Fibroblast of gingiva (primary cell): Measurements from ENCODE around the gene TXNL4A.

Experiments used
- DNase-seq: peaks from one replicate; pipeline ENCODE4 v3.0.0-alpha.2; 2011; ENCODE audit warnings: low read depth

TXNL4A gene

GRCh38 chr18:79991494-79991893 lies 3.1 kb upstream of the TXNL4A start:
- DNase-seq: no peak

DNA sequence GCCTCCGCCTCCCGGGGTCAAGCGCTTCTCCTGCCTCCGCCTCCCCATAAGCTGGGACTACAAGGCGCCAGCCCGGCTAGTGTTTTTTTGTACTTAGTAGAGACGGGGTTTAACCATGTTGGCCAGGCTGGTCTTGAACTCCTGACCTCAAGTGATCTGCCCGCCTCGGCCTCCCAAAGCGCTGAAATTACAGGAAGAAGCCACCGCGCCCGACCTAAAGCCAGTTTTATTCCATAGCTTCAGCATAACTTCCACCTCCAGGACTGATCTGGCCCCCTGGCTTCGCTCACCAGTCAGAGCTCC lies 783 bp upstream of the TXNL4A start:
- no peak for DNase-seq

- DNase-seq: peak; percentile 22
These were observed 302 bp downstream of the TXNL4A start for GRCh38 chr18:79988071-79988450.

DNA sequence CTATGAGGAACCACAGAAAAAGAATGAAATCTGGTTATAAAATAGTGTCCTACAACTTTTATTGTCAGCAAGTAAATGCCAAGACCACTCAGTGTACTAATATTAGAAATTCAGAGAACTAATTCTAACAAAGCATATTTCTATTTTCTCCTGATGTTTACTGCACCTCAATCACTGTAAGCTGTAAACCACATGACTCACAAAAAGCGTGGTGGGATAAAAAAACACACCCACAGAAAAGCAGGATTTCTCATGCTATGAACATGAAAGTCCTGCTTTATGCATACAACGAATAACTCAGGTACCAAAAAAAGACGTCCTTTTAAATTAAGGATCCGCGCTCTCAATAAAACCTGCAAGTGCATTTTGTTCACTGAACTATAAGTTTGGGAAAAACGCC lies 797 bp downstream of the TXNL4A start:
- no peak for DNase-seq

GRCh38 chr18:79986726-79987125 lies 1.6 kb downstream of the TXNL4A start:
- no peak for DNase-seq

DNA sequence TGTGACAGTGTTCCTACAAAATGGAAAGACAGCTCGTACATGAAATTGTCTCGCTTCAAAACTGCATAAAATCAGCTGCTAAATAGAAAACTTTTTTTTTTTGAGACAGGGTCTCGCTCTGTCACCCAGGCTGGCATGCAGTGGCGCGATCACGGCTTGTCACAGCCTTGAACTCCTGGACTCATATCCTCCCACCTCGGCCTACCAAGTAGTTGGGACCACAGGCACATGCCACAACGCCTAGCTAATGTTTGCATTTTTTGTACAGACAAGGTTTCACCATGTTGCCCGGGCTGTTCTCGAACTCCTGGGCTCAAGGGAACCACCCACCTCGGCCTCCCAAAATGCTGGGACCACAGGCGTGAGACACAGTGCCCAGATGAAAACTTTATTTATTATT lies 3.2 kb downstream of the TXNL4A start:
- no peak for DNase-seq

GRCh38 chr18:79983793-79984192 lies 4.6 kb downstream of the TXNL4A start:
- no peak for DNase-seq

DNA sequence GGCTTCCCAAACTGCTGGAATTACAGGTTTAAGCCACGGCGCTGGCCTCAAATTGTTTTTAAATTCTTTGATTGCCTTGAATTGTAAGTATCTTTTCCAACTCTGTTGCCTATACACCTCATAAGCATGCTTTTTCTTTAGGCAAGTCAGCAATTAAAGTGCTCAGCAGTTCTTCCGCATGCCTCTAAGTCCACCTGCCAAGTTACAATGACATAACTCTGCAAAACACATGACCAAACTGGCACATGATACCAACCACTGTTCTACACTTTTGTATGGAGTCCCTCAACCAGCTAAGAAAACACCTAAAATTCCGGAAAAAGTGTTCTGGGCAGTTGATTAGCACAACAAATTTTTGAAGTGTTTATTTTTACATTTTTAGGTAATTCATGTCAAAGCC lies 5.1 kb downstream of the TXNL4A start:
- DNase-seq: no peak

- DNase-seq: peak; percentile 32
These were observed 5.6 kb downstream of the TXNL4A start for GRCh38 chr18:79982736-79983135.

DNA sequence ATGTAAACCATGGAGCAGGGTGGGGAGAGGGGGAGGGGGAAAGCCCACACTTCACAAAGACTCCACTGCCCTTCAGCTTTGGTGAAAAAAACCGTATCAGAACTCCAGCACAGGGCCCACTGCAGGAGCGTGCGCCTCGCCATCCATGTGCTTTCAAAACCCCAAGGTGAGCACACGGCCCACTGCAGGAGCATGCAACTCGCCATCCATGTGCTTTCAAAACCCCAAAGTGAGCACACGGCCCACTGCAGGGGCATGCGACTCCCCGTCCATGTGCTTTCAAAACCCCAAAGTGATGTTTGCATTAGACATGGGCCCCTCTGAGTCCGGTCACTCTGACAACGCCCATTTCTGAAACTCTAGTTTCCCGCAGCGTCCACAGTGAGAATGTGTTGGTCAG lies 7.8 kb downstream of the TXNL4A start:
- DNase-seq: no peak

DNA sequence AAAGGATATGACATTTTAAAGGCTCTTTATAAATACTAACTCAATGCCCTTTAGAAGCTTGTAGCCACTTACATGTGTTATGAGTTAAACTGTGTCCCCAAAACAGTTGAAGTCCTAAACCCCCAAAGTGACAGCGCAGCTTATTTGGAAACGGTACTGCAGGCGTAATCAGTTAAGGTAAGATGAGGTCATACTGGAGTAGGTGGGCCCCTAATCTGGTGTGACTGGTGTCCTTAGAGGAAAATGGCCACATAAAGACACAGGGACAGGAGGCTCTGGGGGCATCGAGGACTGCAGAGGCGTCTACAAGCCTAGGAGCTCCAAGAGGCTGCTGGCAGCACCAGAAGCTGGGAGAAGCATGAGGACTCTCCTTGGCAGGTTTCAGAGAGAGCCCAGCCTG lies 8.5 kb downstream of the TXNL4A start:
- DNase-seq: no peak

GRCh38 chr18:79975985-79976680 lies 12.2 kb downstream of the TXNL4A start:
- DNase-seq: no peak

- DNase-seq: no peak
These were observed 13.3 kb downstream of the TXNL4A start for GRCh38 chr18:79975043-79975442.

DNA sequence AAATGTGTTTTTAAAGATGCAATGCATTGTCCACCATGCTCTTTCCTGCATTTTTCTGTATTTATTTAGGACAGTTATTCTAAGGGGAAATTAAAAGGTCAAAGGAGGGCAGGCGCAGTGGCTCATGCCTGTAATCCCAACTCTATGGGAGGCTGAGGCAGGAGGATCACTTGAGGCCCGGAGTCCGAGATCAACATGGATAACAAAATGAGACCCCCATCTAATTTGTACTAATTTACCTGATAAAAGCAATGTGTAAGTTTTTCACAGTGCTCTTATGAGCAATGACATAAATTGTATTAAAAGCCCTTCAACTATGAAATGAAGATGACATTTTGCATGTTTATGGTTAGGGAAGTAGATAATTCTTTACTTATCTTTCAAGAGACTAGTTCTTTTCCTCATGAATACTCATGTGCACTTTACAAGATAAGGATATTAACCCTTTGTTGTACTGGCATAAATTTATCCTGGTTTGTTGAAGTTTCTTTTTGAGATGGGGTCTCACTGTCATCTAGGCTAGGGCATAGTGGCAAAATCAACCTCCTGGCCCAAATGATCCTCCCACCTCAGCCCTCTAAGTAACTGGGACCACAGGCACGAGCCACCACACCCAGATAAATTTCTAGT lies 14.2 kb downstream of the TXNL4A start:
- no peak for DNase-seq

DNA sequence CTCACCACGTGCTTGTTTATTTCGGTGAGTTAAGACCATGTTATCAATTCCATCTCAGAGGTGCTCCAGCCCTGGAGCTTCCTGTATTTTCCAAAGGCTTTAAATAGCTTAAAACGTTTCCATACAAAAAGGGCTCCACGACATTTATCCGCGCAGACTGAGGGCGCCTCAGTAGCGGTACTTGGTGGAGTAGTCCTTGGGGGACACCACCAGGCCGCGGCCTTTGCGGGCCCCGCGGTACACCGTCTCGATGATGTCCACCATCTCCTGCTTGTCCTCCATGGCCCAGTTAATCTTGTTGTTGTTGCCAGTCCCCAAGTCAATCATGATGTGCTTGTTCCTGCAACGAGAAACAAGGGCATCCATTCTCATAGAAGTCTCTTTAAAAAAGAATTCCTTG lies 14.8 kb downstream of the TXNL4A start:
- no peak for DNase-seq

DNA sequence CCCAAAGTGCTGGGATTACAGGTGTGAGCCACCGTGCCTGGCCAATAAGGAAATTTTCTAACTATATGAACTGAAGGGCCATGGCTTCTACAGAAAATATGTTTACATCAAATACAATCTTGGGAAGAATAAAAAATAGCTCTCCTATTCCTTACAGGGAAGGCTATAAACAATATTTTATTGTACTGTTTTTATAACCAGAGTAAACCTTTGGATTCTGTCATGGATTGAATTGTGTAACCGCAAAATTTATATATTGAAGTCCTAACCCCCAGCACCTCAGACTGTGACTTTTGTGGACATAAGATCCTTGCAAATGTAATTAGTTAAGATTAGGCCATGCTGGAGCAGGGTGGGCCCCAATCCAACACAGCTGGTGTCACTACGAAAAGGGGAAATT lies 15.6 kb downstream of the TXNL4A start:
- DNase-seq: no peak

DNA sequence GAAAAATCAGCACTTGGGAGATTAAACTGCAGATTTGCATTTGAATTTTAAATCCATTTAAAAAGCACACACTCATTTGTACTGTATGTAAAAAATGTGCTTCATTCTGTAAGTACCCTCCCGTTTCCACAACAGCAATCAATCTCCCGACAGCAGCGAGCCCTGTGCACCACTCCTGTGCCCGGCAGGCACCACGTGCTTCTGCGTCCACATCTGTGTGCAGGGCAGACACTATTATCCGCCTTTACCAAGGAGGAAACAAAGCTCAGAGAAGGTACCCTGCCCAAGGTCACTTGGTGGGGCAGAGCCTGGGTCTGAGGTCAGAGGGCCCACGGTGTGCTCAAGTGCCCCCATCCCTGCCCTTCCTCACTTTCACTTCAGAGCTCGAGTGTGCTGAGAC lies 16.4 kb downstream of the TXNL4A start:
- no peak for DNase-seq

DNA sequence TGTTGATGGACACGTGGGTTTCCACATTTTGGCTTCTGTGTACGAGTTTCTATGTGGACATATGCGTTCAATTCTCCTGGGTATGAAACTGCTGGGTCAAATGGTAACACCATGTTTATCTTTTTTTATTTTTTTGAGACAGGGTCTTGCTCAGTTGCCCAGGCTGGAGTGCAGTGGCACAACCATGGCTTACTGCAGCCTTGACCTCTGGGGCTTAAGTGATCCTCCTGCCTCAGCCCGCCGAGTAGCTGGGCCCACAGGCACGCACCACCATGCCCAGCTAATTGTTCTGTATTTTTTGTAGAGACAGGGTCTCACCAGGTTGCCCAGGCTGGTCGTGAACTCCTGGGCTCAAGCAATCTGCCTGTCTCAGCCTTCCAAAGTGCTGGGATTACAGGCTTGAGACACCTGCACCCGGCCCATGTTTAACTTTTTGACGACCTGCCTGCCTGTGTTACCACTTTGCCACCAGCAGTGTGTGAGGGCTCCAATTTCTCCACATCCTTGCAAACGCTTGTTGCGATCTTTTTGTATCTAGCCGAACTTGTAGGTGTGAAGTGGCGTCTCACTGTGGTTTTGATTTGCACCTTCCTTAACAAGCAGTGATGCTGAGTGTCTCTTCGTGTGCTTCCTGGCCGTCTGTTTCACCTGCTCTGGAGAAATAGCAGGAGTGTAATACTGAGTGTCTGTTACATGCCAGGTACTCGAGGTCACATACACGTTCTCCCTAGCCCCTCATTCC lies 17.0 kb downstream of the TXNL4A start:
- no peak for DNase-seq

- DNase-seq: no peak
These were observed 17.8 kb downstream of the TXNL4A start for GRCh38 chr18:79970419-79971133.

- peak; percentile 57 for DNase-seq
These were observed 23.1 kb downstream of the TXNL4A start for GRCh38 chr18:79965119-79965902.

- DNase-seq: peak; percentile 41
These were observed 23.8 kb downstream of the TXNL4A start, which contains the start of gene HSBP1L1 for GRCh38 chr18:79964330-79965118. Gene HSBP1L1 (plus strand): TSS chr18:79964643. CDS start chr18:79964736, 93 bp downstream.
